Fibroblast of villous mesenchyme (primary cell): ENCODE measurements around the gene REXO1. TPM values are rescaled to one million over a fixed set of nuclear protein-coding genes. Genes with fewer than 3 reads are reported as not detected.
A peak's percentile ranks its signal among the peaks of the same experiment; 100 is the strongest.

Experiments
- DNase-seq: peaks from one replicate; pipeline ENCODE4 v3.0.0-alpha.2; 2010; ENCODE audit warnings: low read depth
- H3K4me3 ChIP-seq: 2 replicates; pipeline ENCODE4 v1.5.1; 2011; ENCODE audit warnings: low read depth, mild to moderate bottlenecking, low read length
- CTCF ChIP-seq: IDR thresholded peaks from 2 replicates; pipeline ENCODE4 v1.5.1; 2012; ENCODE audit warnings: low read depth, mild to moderate bottlenecking, low read length; ENCODE audit not compliant: insufficient read depth
- total RNA-seq: library from RNA; depleted of rRNA; stranded (reverse); fragments of >200 nt; gene quantifications from 2 replicates; pipeline ENCODE4 v1.2.3, GENCODE V29; 2012

Gene REXO1
- total RNA-seq, 1 donor: 11.2 TPM

- TF ChIP-seq CTCF: no peak
- no peak overlapping the region for H3K4me3 ChIP-seq
Measured at GRCh38 chr19:1858412-1859081, 10.3 kb upstream of the REXO1 start.

GRCh38 chr19:1857648-1858326, 9.5 kb upstream of the REXO1 start:
- H3K4me3 ChIP-seq: peak overlapping the region; percentile 46
- DNase-seq: no peak
- TF ChIP-seq CTCF: no peak

More at GRCh38 chr19:1858412-1859081, 10.3 kb upstream of the REXO1 start:
- no peak for DNase-seq

GRCh38 chr19:1856698-1857603, 8.7 kb upstream of the REXO1 start:
- peak overlapping the region; percentile 46 for H3K4me3 ChIP-seq
- no peak for TF ChIP-seq CTCF
- peak; percentile 80 for DNase-seq

- TF ChIP-seq CTCF: no peak
Measured at GRCh38 chr19:1856345-1856697, 8.0 kb upstream of the REXO1 start.

GRCh38 chr19:1855828-1856255, 7.6 kb upstream of the REXO1 start:
- DNase-seq: no peak
- peak overlapping the region; percentile 46 for H3K4me3 ChIP-seq
- TF ChIP-seq CTCF: no peak

More at GRCh38 chr19:1856345-1856697, 8.0 kb upstream of the REXO1 start:
- no peak for DNase-seq
- H3K4me3 ChIP-seq: peak overlapping the region; percentile 46

GRCh38 chr19:1855040-1855827, 7.0 kb upstream of the REXO1 start:
- H3K4me3 ChIP-seq: peak overlapping the region; percentile 48
- TF ChIP-seq CTCF: no peak
- DNase-seq: peak; percentile 93
